Fibroblast of lung (primary cell): ENCODE measurements around the gene PDE11A. TPM values are rescaled to one million over a fixed set of nuclear protein-coding genes. Genes with fewer than 3 reads are reported as not detected.
A peak's percentile ranks its signal among the peaks of the same experiment; 100 is the strongest.

Experiments
- DNase-seq, 2 donors: peaks; one replicate each; pipeline versions ENCODE4 v3.0.0 to v3.0.0-alpha.2; 2010; ENCODE audit warnings: low read depth in 2 of 2
- H2AFZ ChIP-seq: 2 replicates; pipeline ENCODE4 v1.5.1; 2012; ENCODE audit warnings: low read length, control low read depth, inconsistent platforms
- H3K27ac ChIP-seq: 2 replicates; pipeline ENCODE4 v1.5.1; 2011; ENCODE audit warnings: low read length, control low read depth; ENCODE audit not compliant: insufficient read depth
- H3K27me3 ChIP-seq: 2 replicates; pipeline ENCODE4 v1.5.1; 2011; ENCODE audit warnings: mild to moderate bottlenecking, low read length; ENCODE audit not compliant: control insufficient read depth, insufficient read depth
- H3K36me3 ChIP-seq: 2 replicates; pipeline ENCODE4 v1.5.1; 2011; ENCODE audit warnings: low read length; ENCODE audit not compliant: control insufficient read depth, insufficient read depth
- H3K4me1 ChIP-seq: 2 replicates; pipeline ENCODE4 v1.5.1; 2011; ENCODE audit warnings: low read length; ENCODE audit not compliant: control insufficient read depth, insufficient read depth; ENCODE audit errors: extremely low read depth
- H3K4me2 ChIP-seq: 2 replicates; pipeline ENCODE4 v1.5.1; 2011; ENCODE audit warnings: low read length, control low read depth; ENCODE audit not compliant: insufficient read depth; ENCODE audit errors: extremely low read depth
- H3K4me3 ChIP-seq, 4 experiments: fragments of 200-600 bp in 1 of 4; sonication (generic) in 1 of 4; replicated peaks in 1 of 4; 2 replicates each; pipeline ENCODE4 v1.5.1; 2011 to 2016; ENCODE audit warnings: low read length in 4 of 4, low read depth in 3 of 4, mild to moderate bottlenecking in 3 of 4, control low read depth in 2 of 4, inconsistent platforms in 1 of 4, mixed read lengths in 1 of 4; ENCODE audit not compliant: insufficient read depth in 1 of 4; ENCODE audit errors: control extremely low read depth in 1 of 4
- H3K79me2 ChIP-seq: 2 replicates; pipeline ENCODE4 v1.5.1; 2012; ENCODE audit warnings: mild to moderate bottlenecking, low read length, inconsistent platforms; ENCODE audit not compliant: control insufficient read depth, insufficient read depth
- H3K9ac ChIP-seq: 2 replicates; pipeline ENCODE4 v1.5.1; 2011; ENCODE audit warnings: mild to moderate bottlenecking, low read length, control low read depth; ENCODE audit not compliant: insufficient read depth
- H3K9me3 ChIP-seq: 2 replicates; pipeline ENCODE4 v1.5.1; 2012; ENCODE audit warnings: low read depth, low read length; ENCODE audit not compliant: control insufficient read depth, insufficient read depth
- H4K20me1 ChIP-seq: 2 replicates; pipeline ENCODE4 v1.5.1; 2011; ENCODE audit warnings: low read length; ENCODE audit not compliant: control insufficient read depth, insufficient read depth; ENCODE audit errors: extremely low read depth
- CTCF ChIP-seq, 2 donors: IDR thresholded peaks in 1 of 2; conservative IDR thresholded peaks in 1 of 2; 1 replicate in 1 of 2; 2 replicates in 1 of 2; pipeline ENCODE4 v1.5.1; 2011 to 2012; ENCODE audit warnings: low read length in 2 of 2, control low read depth in 1 of 2, inconsistent platforms in 1 of 2, low read depth in 1 of 2, mild to moderate bottlenecking in 1 of 2
- EZH2 ChIP-seq: IDR thresholded peaks from 2 replicates; pipeline ENCODE4 v1.5.1; 2012; ENCODE audit warnings: low read length, control low read depth, mild to moderate bottlenecking; ENCODE audit errors: missing control alignments
- polyA plus RNA-seq, 2 donors: library from polyadenylated mRNA; depleted of rRNA in 1 of 2; stranded (reverse) in 1 of 2; unstranded in 1 of 2; fragments of >200 nt; gene quantifications; 2 replicates each; pipeline ENCODE4 v1.2.1, GENCODE V29; 2011 to 2012; ENCODE audit warnings: missing spikeins in 1 of 2
- total RNA-seq: library from RNA; depleted of rRNA; stranded (reverse); fragments of >200 nt; gene quantifications from 2 replicates; pipeline ENCODE4 v1.2.1, GENCODE V29; 2014

Gene PDE11A
- total and polyA plus RNA-seq, 2 donors (not counting 1 experiment from before 2014, with no cell fraction given): 0.03 to 0.33 TPM

DNA sequence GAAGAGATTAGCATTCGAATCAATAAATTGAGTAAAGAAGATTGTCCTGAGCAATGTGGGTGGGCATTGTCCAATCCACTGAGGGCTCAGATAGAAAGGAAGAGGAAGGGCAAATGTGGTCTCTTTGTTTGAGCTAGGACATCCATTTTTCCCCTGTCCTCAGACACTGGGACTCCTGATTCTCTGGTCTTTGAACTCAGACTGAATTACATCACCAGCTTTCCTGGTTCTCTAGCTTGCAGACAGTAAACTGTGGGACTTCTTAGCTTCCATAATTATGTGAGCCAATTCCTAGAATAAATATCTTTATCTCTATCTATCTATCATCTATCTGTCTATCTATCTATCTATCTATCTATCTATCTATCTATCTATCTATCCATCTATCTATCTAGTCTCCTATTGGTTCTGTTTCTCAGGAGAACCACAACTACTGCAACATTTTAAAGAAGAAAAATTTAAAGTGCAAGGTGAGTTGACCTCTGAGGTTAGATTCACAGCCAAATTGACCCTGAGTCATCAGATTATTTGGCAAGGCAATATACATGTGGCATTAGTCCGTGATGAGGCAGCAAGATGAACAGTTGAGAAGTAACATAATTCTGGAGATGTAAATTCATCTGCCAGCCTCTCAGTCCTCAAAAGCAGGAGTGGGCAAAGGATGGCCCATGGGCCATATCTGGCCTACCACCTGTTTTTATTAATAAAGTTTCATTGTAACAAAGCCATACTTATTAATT lies 191.4 kb downstream of the PDE11A start:
- Histone ChIP-seq H3K4me1 (no peaks in the 10 kb centered on the region), H3K27ac (no peak overlapping the region), H3K79me2 (no peaks in the 10 kb centered on the region), H3K9me3 (no peaks in the 10 kb centered on the region), H2AFZ (no peak overlapping the region), H3K9ac (no peak overlapping the region), H3K27me3 (no peaks in the 10 kb centered on the region), H3K36me3 (no peaks in the 10 kb centered on the region), H4K20me1 (no peaks in the 10 kb centered on the region), H3K4me3 (no peak overlapping the region), H3K4me2 (no peak overlapping the region)
- TF ChIP-seq EZH2: no peak
- DNase-seq: peak in 1 of 2 donors; percentile 32

DNA sequence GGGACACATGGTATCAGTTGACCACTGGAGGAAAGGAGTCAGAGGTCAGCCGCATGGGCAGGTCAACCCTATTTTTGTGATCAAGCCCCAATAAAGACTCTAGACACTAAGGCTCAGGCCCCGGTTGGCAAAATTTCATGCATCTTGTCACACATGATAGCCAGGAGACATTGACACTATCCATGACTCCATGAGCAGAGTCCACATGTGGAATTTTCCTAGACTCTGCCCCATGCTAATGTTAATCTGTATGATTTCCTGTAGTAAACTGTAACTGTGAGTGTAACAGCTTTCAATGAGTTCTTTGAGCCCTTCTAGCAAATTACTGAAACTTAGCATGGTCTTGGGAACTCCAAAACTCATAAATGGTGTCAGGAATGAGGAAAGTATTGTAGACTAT lies 192.3 kb downstream of the PDE11A start:
- H3K36me3 ChIP-seq: no peaks in the 10 kb centered on the region
- no peak overlapping the region for H3K4me3 ChIP-seq
- H3K9ac ChIP-seq: no peak overlapping the region
- H3K27ac ChIP-seq: no peak overlapping the region
- DNase-seq: no peak
- no peaks in the 10 kb centered on the region for H4K20me1 ChIP-seq
- no peaks in the 10 kb centered on the region for H3K27me3 ChIP-seq
- TF ChIP-seq CTCF (conservative IDR thresholded peaks at IDR 0.05 in 1 of 2, IDR thresholded peaks at IDR 0.05 in 1 of 2; ENCODE audit: low read depth in 1 of 2, low read length in 2 of 2) (no peak), EZH2 (no peak)
- H2AFZ ChIP-seq: no peak overlapping the region
- no peaks in the 10 kb centered on the region for H3K9me3 ChIP-seq
- no peak overlapping the region for H3K4me2 ChIP-seq
- no peaks in the 10 kb centered on the region for H3K79me2 ChIP-seq
- H3K4me1 ChIP-seq: no peaks in the 10 kb centered on the region

DNA sequence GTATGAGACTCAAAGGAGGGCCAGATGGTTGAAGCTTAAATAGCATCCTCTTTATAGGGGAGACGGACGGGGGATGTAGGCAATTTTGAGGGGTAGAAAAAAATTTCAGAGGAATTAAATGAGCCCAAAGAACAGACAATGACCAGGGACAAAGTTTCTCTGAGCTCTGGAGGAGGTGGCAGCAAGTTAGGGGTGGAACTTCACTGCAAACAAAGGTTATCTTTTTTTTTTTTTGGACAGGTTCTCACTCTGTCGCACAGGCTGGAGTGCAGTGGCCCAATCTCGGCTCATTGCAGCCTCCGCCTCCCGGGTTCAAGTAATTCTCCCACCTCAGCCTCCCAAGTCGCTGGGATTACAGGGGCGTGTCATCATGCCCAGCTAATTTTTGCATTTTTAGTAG lies 195.6 kb downstream of the PDE11A start:
- Histone ChIP-seq H3K4me3 (no peak overlapping the region), H3K9ac (no peak overlapping the region), H2AFZ (no peak overlapping the region), H3K27ac (no peak overlapping the region), H4K20me1 (no peaks in the 10 kb centered on the region), H3K36me3 (no peaks in the 10 kb centered on the region), H3K9me3 (no peaks in the 10 kb centered on the region), H3K4me2 (no peak overlapping the region), H3K27me3 (no peaks in the 10 kb centered on the region), H3K79me2 (no peaks in the 10 kb centered on the region), H3K4me1 (no peaks in the 10 kb centered on the region)
- no peak for DNase-seq
- no peak for TF ChIP-seq CTCF (conservative IDR thresholded peaks at IDR 0.05 in 1 of 2, IDR thresholded peaks at IDR 0.05 in 1 of 2; ENCODE audit: low read depth in 1 of 2, low read length in 2 of 2)
- no peak for TF ChIP-seq EZH2
